Astrocyte of the cerebellum (primary cell): Measurements from ENCODE around the gene SMARCAL1.

Source experiments
- DNase-seq: peaks from one replicate; pipeline ENCODE4 v3.0.0-alpha.2; 2011; ENCODE audit warnings: low read depth
- H3K4me3 ChIP-seq: 2 replicates; pipeline ENCODE4 v1.5.1; 2011; ENCODE audit warnings: mild to moderate bottlenecking, low read depth, low read length, moderate library complexity
- CTCF ChIP-seq: IDR thresholded peaks from 2 replicates; pipeline ENCODE4 v1.5.1; 2012; ENCODE audit warnings: low read length, low read depth, moderate library complexity, mild to moderate bottlenecking; ENCODE audit errors: missing control alignments
- in situ Hi-C: cut with HindIII; loops from 2 replicates; pipeline ENCODE4 v1.10.0; 2017; ENCODE audit warnings: low sequenced_read_pairs

Gene SMARCAL1

GRCh38 chr2:216467845-216468244 is 55.6 kb downstream of the SMARCAL1 start:
- H3K4me3 ChIP-seq, result no peak overlapping the region
- in situ Hi-C loops, result no loop called here
- TF ChIP-seq CTCF, result no peak
- no peak for DNase-seq

GRCh38 chr2:216469661-216470060 is 57.4 kb downstream of the SMARCAL1 start:
- H3K4me3 ChIP-seq, result no peak overlapping the region
- DNase-seq, result no peak
- TF ChIP-seq CTCF, result no peak
- in situ Hi-C loops, result no loop called here

GRCh38 chr2:216473187-216473586 is 60.9 kb downstream of the SMARCAL1 start:
- in situ Hi-C loops, result no loop called here
- H3K4me3 ChIP-seq, result no peak overlapping the region
- no peak for DNase-seq
- TF ChIP-seq CTCF, result no peak

- in situ Hi-C loops, result no loop called here
- no peak overlapping the region for H3K4me3 ChIP-seq
- no peak for TF ChIP-seq CTCF
- DNase-seq, result no peak
These were observed 62.8 kb downstream of the SMARCAL1 start for GRCh38 chr2:216474925-216475670.

- DNase-seq, result no peak
- no peak overlapping the region for H3K4me3 ChIP-seq
- in situ Hi-C loops, result no loop called here
- no peak for TF ChIP-seq CTCF
These were observed 63.5 kb downstream of the SMARCAL1 start for GRCh38 chr2:216475767-216476166.

- no peak for DNase-seq
- H3K4me3 ChIP-seq, result no peak overlapping the region
- in situ Hi-C loops, result no loop called here
- no peak for TF ChIP-seq CTCF
These were observed 65.2 kb downstream of the SMARCAL1 start for GRCh38 chr2:216477283-216478035.
